IPS-18a (cell line): ENCODE measurements around the gene HMCN2.

Experiments used
- H3K27ac ChIP-seq: one replicate; pipeline ENCODE4 v1.5.1; 2013; ENCODE audit warnings: low read length
- H3K27me3 ChIP-seq: one replicate; pipeline ENCODE4 v1.6.1; 2013; ENCODE audit warnings: mild to moderate bottlenecking, low read length; ENCODE audit not compliant: control insufficient read depth, insufficient read depth
- H3K36me3 ChIP-seq: one replicate; pipeline ENCODE4 v1.6.1; 2013; ENCODE audit warnings: low read depth, low read length; ENCODE audit not compliant: control insufficient read depth
- H3K4me1 ChIP-seq: one replicate; pipeline ENCODE4 v1.6.1; 2013; ENCODE audit warnings: low read depth, low read length; ENCODE audit not compliant: control insufficient read depth
- H3K4me3 ChIP-seq: one replicate; pipeline ENCODE4 v1.5.1; 2013; ENCODE audit warnings: low read length
- H3K9ac ChIP-seq: one replicate; pipeline ENCODE4 v1.6.1; 2013; ENCODE audit warnings: mild to moderate bottlenecking, low read length, moderate library complexity
- H3K9me3 ChIP-seq: one replicate; pipeline ENCODE4 v1.6.1; 2013; ENCODE audit warnings: low read depth, low read length; ENCODE audit not compliant: control insufficient read depth

HMCN2 gene

GRCh38 chr9:130309689-130310455 is 44.3 kb downstream of the HMCN2 start:
- no peak overlapping the region for H3K9ac ChIP-seq
- no peaks in the 10 kb centered on the region for H3K27me3 ChIP-seq
- no peak overlapping the region for H3K4me3 ChIP-seq
- H3K9me3 ChIP-seq: no peaks in the 10 kb centered on the region
- no peak overlapping the region for H3K27ac ChIP-seq
- H3K4me1 ChIP-seq: no peaks in the 10 kb centered on the region
- no peaks in the 10 kb centered on the region for H3K36me3 ChIP-seq

GRCh38 chr9:130310456-130310855 is 44.9 kb downstream of the HMCN2 start:
- Histone ChIP-seq H3K9ac (no peak overlapping the region), H3K9me3 (no peaks in the 10 kb centered on the region), H3K36me3 (no peaks in the 10 kb centered on the region), H3K4me1 (no peaks in the 10 kb centered on the region), H3K27me3 (no peaks in the 10 kb centered on the region), H3K4me3 (no peak overlapping the region), H3K27ac (no peak overlapping the region)

GRCh38 chr9:130311003-130311402 is 45.4 kb downstream of the HMCN2 start:
- Histone ChIP-seq H3K27me3 (no peaks in the 10 kb centered on the region), H3K4me1 (no peaks in the 10 kb centered on the region), H3K27ac (no peak overlapping the region), H3K9me3 (no peaks in the 10 kb centered on the region), H3K9ac (no peak overlapping the region), H3K36me3 (no peaks in the 10 kb centered on the region), H3K4me3 (no peak overlapping the region)

- H3K27ac ChIP-seq: no peak overlapping the region
- no peak overlapping the region for H3K9ac ChIP-seq
- no peaks in the 10 kb centered on the region for H3K9me3 ChIP-seq
- H3K4me1 ChIP-seq: no peaks in the 10 kb centered on the region
- no peaks in the 10 kb centered on the region for H3K36me3 ChIP-seq
- H3K4me3 ChIP-seq: no peak overlapping the region
- H3K27me3 ChIP-seq: no peaks in the 10 kb centered on the region
Observed at GRCh38 chr9:130311408-130312140, 46.0 kb downstream of the HMCN2 start.

- H3K4me3 ChIP-seq: no peak overlapping the region
- H3K9ac ChIP-seq: no peak overlapping the region
- no peaks in the 10 kb centered on the region for H3K4me1 ChIP-seq
- H3K36me3 ChIP-seq: no peaks in the 10 kb centered on the region
- no peaks in the 10 kb centered on the region for H3K27me3 ChIP-seq
- no peak overlapping the region for H3K27ac ChIP-seq
- no peaks in the 10 kb centered on the region for H3K9me3 ChIP-seq
Observed at GRCh38 chr9:130313103-130313858, 47.7 kb downstream of the HMCN2 start.

- Histone ChIP-seq H3K4me1 (no peaks in the 10 kb centered on the region), H3K27ac (no peak overlapping the region), H3K27me3 (no peaks in the 10 kb centered on the region), H3K36me3 (no peaks in the 10 kb centered on the region), H3K9me3 (no peaks in the 10 kb centered on the region), H3K4me3 (no peak overlapping the region), H3K9ac (no peak overlapping the region)
Observed at GRCh38 chr9:130315446-130316226, 50.1 kb downstream of the HMCN2 start.

- Histone ChIP-seq H3K36me3 (no peaks in the 10 kb centered on the region), H3K27me3 (no peaks in the 10 kb centered on the region)
Observed at GRCh38 chr9:130316430-130316829, 50.9 kb downstream of the HMCN2 start.

GRCh38 chr9:130319300-130319699 is 53.7 kb downstream of the HMCN2 start:
- H3K9ac ChIP-seq: no peak overlapping the region
- no peaks in the 10 kb centered on the region for H3K9me3 ChIP-seq
- H3K4me1 ChIP-seq: no peaks in the 10 kb centered on the region
- H3K27ac ChIP-seq: no peak overlapping the region
- no peak overlapping the region for H3K4me3 ChIP-seq
- no peaks in the 10 kb centered on the region for H3K36me3 ChIP-seq
- H3K27me3 ChIP-seq: no peaks in the 10 kb centered on the region

More at GRCh38 chr9:130316430-130316829, 50.9 kb downstream of the HMCN2 start:
- Histone ChIP-seq H3K4me1 (no peaks in the 10 kb centered on the region), H3K4me3 (no peak overlapping the region), H3K9ac (no peak overlapping the region), H3K9me3 (no peaks in the 10 kb centered on the region), H3K27ac (no peak overlapping the region)

- H3K4me3 ChIP-seq: no peak overlapping the region
- no peaks in the 10 kb centered on the region for H3K9me3 ChIP-seq
- H3K27me3 ChIP-seq: no peaks in the 10 kb centered on the region
- H3K27ac ChIP-seq: no peak overlapping the region
- no peaks in the 10 kb centered on the region for H3K36me3 ChIP-seq
- no peaks in the 10 kb centered on the region for H3K4me1 ChIP-seq
- H3K9ac ChIP-seq: no peak overlapping the region
Observed at GRCh38 chr9:130319944-130320712, 54.6 kb downstream of the HMCN2 start.

- H3K4me1 ChIP-seq: no peaks in the 10 kb centered on the region
- no peaks in the 10 kb centered on the region for H3K9me3 ChIP-seq
- no peaks in the 10 kb centered on the region for H3K27me3 ChIP-seq
Observed at GRCh38 chr9:130320723-130321481, 55.3 kb downstream of the HMCN2 start.

More at GRCh38 chr9:130320723-130321481, 55.3 kb downstream of the HMCN2 start:
- Histone ChIP-seq H3K27ac (no peak overlapping the region), H3K36me3 (no peaks in the 10 kb centered on the region), H3K4me3 (no peak overlapping the region), H3K9ac (no peak overlapping the region)
